HG02759 (cell line): Measurements from ENCODE around the gene CAPN13.

ENCODE experiments used
- ATAC-seq: cut with Tn5 transposase; IDR thresholded peaks from one replicate; pipeline ENCODE4 v1.9.1; 2021; ENCODE audit warnings: mild to moderate bottlenecking, moderate library complexity; ENCODE audit not compliant: unreplicated experiment

The CAPN13 gene, protein sequence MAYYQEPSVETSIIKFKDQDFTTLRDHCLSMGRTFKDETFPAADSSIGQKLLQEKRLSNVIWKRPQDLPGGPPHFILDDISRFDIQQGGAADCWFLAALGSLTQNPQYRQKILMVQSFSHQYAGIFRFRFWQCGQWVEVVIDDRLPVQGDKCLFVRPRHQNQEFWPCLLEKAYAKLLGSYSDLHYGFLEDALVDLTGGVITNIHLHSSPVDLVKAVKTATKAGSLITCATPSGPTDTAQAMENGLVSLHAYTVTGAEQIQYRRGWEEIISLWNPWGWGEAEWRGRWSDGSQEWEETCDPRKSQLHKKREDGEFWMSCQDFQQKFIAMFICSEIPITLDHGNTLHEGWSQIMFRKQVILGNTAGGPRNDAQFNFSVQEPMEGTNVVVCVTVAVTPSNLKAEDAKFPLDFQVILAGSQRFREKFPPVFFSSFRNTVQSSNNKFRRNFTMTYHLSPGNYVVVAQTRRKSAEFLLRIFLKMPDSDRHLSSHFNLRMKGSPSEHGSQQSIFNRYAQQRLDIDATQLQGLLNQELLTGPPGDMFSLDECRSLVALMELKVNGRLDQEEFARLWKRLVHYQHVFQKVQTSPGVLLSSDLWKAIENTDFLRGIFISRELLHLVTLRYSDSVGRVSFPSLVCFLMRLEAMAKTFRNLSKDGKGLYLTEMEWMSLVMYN

DNA sequence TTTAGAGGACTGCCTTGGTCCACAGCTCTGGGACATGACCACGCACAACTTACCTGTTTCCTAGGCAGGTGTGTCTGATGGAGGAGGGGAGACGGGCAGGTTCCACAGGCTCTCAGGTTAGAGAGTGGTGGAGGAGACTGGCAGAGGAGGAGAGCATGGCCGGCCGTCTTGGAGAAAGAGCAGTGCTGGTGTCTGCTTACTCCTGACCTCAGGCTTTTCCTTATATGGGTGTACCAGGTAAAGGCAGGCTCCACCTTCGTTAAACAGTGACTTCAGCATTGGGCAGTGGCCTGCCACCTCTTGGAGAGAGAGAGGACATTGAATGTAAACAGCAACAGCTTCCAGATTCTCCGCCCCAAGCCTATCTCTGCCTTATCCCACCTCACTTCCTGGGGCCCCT is at the start of gene CAPN13:
Gene CAPN13, minus strand, starts transcription at position 198 of the 400 bp plus-strand sequence. CDS start 20,121 bp downstream, outside the sequence.
- no peak for ATAC-seq

DNA sequence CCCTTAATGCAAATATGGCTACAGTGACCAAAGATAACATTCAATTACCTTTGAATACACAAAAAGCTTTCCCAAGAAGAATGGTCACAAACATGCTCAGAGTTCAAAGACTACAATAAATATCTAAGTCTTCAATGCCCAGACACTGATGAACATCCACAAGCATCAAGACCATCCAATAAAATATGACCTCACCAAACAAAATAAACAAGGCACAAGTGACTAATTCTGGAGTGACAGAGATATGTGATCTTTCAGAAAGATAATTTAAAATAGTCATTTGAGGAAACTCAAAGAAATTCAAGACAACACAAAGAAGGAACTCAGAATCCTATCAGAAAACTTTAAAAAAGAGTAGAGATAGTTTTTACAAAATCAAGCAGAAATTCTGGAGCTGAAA is 40.6 kb upstream of the CAPN13 start:
- no peak for ATAC-seq

DNA sequence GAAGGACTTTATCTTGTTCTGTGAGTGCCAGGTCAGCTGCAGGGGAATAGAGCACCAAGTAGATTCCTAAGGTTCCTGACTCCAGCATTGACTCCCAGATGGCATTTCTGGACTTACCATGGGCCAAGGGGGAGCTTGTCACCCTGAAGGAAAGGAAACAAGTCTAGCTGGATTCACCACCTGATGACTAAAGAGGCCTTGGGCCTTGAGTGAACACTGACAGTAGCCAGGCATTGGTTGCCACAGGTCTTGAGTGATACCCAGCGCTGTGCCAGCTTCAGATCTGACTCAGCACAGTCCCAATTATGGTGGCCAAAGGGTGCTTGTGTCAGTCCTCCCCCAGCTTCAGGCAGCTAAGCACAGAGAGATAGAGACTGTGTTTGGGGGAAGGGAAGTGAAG is 40.1 kb upstream of the CAPN13 start:
- ATAC-seq: no peak

DNA sequence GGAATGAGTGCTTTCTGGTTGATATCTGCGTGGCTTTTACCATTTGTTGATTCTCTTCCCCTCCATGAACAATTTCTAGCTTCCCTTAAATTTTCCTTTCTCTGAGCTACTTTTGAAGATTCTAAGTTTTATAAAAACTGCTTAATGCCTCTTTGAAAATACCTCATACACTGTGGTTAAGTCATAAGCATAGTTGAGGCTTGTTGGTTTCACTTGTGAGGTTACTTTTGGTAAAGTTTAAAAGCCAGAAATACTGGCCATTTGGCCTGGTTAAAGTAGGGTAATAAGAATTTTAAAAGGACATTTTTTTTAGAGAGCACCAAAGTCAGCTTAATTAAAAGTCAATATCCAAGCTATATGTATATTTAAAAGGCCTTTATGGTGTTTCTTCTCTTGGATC is 21.3 kb upstream of the CAPN13 start:
- ATAC-seq: no peak

DNA sequence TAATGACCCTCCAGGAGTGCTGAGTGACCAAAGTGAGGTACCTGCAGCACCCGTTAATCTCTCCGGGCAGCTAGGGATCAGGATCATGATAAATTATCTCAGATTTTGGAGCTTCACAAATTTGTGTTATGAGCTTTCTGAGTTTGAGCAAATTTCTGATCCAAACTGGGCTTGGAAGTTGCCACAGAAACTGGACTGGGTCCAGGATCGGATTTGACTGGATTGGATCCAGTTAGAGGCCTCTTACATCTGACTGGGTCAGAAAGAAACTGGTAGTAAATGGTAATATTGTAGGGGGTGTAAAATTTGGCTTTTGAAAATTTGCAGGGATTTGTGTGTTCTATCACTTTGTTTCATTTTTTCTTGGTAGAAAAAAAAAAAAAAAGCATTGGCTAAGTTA is 19.7 kb upstream of the CAPN13 start:
- ATAC-seq: no peak

DNA sequence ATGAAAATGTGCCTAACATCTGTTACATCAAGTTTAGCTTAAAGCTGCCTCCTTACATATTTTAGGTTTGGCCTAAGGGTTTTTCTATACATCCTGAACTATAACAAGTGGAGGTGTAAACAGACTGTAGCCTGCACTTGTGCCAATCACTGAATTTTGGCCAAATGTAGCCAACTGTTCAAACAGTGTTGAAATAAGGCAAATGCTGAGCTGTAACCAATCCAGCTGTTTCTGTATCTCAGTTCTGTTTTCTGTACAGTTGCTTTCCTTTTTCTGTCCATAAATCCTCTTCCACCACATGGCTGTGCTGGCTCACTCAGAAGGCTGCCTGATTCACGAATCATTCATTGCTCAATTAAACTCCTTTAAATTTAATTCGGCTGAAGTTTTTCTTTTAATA is 19.2 kb upstream of the CAPN13 start:
- no peak for ATAC-seq

DNA sequence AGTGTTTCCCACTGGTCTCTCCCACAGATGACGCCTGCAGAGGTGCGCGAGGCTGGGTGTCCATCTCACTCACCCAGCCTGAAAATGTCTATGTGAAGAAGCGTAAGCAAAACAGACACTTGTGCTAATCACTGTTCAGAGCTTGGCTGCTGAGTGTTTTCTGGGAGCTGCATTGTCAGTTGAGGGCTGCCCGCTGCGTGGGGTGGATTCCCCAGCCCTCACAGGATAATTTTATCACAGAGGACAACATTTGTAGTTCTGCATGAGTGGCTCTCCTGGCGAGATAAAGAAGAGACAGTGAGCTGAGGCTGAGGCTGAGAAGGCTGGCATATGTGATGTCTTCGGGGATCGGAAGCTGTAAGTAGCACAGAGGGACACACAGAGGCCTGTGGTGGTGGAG is 16.2 kb upstream of the CAPN13 start:
- no peak for ATAC-seq

DNA sequence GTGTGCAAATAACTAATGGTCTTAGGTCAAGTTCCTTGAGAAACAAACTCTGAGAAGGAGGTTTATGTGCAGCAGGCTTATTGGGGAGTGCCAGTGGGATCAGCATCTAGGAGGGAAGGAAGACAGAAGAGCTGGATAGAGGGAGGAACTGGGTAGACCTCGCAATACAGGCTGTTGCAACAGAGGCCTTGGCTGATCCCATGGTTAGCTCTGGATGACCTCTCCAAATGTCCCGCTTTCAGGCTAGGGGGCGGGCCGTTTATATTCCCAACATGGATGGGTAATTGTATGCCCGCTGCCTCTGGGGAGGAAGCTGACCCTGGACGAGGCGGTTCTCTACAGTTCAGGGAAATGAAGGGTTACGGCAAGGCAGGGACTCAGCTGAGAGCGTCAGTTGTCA is 14.7 kb upstream of the CAPN13 start:
- ATAC-seq: no peak

DNA sequence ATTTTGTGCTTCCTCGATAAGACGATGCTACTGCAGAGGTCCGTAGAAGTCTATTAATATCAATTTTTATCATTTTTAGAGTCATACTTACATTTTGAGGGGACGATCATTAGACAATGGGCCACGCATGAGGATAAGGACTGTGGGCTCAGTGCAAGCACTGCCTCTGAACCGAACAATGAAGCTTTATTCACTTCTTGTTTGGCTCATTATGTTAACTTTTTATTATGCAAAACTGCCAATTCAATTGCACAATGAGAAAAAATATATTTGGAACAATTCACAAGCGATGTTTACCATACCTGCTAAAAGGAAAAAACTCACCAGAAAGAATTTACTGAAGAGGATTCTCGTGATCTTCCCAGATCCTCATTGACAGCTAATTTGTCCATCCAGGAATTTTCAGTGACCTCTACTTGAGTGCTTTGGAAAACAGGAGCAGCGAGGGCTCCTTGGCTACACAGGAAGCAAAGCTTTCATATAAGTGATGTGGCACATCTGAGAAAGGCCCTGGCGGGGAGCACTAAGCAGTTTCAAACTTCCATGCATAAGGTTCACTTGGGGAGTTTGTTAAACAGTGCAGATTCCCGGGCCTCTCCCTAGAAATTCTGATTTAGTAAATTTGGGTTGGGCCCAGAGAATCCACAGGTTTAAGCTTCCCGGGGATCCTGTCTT is 13.3 kb upstream of the CAPN13 start:
- no peak for ATAC-seq

DNA sequence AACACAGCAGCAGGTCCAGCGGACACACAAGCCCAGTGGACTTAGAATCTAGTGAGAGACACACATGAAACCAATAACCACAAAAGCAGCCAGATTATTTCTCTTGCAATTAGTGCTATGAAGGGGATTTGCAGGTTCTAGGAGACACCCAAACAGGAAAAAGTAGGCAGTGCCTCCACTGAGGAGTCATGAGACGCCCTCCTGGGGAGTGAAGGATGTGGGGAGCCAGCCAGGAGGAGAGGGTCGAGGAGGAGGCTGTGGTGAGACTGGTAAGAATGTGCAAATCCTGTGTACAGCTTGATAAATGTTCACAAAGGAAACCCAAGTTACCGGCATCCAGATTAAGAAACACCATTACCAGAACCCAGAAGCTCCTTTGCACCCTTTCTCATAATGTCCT is 2.7 kb upstream of the CAPN13 start:
- no peak for ATAC-seq

DNA sequence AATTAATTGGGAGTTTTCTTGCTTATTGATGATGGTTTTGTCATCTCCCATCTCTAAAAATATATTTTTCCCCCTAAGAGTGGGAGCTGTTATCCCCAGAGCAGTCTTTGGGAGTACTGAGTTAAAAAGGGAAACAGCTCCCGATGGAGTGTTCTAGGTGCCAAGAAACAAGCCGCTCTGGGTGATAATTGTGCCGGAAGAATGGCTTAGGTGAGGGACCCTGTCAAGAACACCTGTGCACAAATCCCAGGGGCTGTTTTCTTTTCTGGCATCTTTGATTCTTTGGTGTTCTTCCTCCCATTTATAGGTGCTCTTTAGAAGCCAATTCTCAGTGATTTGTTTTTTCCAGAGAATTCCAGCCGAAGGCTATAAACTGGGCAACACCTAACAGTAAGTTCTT is 1.4 kb upstream of the CAPN13 start:
- ATAC-seq: no peak

DNA sequence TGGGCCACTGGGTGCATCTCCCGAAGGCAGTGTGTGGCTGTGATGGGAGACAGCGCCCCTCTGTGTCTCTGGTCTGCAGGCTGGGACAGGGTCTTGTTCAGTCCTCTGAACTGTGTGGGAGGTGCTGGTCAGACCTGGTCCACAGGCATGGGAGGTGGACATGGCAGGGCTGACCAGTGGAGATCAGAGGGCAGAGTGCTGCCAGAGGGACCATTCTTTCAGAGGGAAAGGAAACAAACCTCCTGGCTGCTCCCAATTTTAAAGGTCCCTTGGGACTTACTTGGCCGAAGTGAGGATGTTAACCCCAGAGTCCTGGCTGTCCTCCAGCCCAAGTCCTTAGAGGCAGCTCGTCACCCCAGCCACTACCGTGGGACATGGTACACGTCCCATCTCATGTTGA is 4.0 kb downstream of the CAPN13 start:
- no peak for ATAC-seq

DNA sequence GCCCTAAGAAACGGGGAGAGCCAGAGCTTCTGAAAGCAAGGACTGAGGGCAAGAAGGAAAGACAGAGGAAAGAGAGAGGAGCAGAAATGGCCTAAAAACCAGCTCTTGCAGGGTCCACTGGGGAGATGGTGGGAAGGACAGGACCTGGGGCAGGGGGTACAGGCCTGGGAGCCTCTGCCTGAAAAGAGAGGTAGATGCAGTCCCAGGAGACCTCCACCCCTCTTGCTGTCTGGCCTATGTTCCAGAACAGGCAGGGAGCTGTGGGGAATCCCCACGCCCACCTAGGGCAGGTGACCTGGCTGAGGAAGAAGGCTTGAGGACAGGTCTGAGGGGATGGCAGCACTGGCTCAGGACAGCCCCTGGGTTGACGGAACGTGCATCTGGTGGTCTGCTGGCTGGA is 4.6 kb downstream of the CAPN13 start:
- ATAC-seq: no peak

DNA sequence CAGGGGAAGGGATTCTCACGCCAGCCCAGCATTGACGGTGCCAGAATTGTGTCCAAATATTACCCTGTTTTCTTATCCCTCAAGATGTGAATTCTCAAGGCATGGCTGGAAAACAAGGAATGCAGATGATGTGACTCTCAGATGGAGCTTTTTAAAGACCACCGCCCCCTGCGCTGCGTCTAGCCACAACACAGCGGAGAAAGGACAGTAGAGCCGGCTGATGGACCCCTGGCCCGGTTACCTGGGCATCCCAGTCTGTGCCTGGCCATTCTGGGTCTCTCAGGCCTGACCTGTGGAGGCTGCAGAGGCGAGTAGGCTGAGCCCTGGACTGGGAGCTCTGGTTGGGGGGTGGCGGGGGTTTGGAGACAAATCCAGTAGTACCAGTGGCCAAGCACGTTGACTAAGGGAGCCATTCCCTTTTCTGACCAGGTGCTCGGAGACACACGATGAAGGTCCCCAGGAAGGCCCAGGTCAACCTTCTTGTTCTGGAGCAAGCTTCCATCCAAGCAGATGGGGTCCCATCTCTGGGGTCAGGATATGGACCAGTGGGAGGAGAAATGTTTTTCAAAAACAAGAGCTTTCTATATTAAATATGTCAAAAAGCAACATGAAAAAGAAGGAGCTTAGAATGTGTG is 5.3 kb downstream of the CAPN13 start:
- no peak for ATAC-seq

DNA sequence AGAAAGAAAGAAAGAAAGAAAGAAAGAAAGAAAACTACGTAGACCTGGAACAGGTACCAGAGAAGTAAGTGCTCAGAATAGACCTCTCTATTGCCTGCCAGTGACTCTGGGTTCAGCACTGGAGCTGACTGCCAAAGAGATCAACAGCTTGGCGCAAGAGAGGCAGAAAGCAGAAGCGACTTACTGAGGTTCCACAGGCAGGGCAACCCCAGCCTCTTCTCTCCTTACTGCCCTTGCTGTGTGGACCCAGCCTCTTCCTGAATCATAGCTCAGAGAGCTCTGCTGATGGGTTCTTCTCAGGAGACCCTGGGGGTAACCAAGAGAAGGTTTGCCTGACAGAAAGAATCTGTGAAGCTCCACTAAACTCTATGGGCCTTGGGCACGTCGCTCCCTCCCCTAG is 7.1 kb downstream of the CAPN13 start:
- ATAC-seq: no peak

DNA sequence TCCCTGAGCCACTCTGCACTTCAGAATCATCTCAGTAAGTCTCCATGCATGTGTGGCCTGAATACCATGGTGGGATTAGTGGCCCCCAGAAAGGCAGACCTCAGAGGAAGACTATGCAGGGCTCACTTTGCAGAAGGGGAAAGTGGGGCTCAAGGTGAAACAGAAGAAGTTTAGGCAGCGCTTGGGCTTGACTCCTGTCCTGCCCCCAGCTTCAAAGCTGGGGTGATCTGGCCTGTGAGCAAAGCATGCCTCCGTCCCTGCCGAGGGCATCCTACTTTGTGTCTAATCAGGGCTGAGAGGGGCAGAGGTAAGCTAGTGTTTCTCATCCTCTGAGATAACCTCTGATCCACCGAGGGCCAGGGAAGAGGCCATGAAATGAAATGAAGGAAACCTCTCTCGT is 7.9 kb downstream of the CAPN13 start:
- ATAC-seq: no peak

DNA sequence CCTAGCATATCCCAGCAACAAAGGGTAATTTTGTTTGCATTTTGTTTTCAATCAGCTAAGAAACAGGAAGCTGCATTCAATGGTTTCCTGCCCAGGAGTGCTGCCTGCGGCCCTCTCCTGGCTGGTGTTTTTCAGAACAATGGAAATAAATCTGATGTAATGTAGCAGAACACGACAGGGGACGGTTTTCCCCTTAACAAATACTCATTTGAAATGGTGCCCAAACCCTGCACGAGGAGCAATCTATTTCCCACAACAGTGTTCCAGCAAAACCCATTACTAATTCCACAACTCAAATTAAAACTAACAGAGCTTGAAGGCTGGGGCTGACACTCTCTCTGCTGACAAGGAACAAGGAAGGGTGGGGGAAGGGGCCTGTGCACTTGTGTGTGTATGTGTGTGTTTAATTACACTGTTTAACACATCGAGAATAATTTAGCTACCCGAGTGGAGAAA is 8.7 kb downstream of the CAPN13 start:
- no peak for ATAC-seq

DNA sequence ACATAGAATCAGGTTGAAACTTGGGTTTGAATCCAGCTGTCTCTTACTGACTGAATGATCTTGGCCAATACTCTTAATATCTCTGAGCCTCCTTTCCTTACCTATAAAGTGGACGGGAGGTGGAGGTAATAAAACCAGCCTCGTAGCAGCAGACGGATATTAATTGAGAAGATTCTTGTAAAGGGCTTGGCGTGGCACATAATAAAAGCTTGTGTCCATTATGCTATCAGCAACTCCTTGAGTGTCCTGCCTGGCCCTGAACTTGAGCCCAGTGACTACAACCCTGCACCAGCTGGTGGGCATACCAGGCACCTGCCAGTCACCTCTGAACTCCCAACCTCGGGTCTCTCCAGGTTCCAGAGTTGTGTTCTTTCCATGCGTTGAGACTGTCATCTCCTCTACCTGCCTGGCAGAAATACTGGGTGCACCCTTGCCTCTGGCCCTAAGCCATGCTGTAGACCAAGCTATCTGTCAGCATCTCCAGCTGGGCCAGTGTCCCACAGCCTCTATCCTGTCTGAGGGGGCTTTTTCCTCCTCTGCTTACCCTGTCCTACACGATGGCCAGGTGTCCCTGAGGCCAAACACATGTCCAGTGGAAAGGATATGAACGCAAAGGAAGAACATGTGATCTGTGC is 9.7 kb downstream of the CAPN13 start:
- ATAC-seq: no peak

DNA sequence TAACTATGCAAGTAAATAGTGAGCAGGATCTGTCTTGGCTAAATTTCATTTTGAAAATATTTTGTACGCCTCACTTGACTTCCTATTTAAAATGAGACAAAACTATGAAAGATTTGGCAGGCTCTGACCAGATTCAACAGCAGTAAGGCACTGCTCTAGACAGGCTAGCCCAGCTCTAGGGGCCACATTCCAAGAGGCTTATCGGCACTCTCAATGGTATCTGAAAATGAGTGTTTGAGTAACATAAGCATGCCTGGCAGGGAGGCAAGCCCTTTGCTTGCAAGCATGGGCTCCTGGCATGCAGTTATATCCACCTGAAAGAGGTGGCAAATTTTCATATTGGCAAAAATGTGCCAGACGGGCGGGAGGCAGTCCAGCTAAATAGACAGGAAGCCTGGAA is 10.5 kb downstream of the CAPN13 start:
- no peak for ATAC-seq

DNA sequence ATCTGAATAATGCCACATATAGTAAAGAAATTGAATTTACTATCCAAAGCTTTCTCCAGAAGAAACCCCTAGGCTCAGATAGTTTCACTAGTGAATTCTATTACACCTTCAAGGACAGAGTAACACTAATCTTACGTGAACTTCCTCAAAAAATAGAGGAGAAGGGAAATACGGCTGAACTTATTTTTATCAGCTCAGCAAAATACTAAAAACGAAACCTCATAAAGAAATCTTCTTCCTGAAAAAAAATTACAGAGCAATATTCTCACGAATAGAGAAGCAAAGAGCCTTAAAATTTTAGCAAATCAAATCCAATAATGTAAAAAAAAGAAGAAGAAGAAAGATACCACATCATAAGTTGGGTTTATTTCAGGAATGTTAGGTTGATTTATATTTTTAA is 14.7 kb downstream of the CAPN13 start:
- no peak for ATAC-seq

DNA sequence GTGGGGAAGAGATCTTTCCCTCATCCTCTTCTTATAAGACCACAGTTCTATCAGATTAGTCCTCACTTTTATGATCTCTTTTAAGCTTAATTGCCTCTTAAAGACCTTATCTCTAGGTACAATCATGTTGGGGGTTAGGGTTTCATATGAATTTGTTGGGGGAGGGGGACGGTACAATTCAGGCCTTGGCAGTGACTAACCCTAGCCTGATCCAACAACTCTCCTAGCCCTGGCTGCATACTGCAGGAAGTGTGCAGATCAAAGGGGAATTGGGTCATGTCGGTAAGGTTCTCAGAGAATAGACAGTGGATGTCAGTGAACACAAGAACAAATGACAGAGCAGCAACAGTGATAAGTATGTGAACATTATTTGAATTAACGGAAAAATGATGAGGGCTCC is 16.4 kb downstream of the CAPN13 start:
- no peak for ATAC-seq
